ENCODE results near the gene STXBP5. TPM values are rescaled to one million over a fixed set of nuclear protein-coding genes. Genes with fewer than 3 reads are reported as not detected.
A peak's percentile ranks its signal among the peaks of the same experiment; 100 is the strongest.

Gene STXBP5
- total and polyA plus RNA-seq, 2 experiments from 2014 or later, result 11.1 to 30.3 TPM

- no peaks in the 10 kb centered on the region for H3K9me3 ChIP-seq (ENCODE audit: low read depth)
- peaks cover 9% of the 10 kb centered on the region for H3K4me1 ChIP-seq (ENCODE audit: insufficient read depth)
- H3K4me2 ChIP-seq, result no peak overlapping the region
- 95% methylated on average over 2 of the region's 2 CpGs for WGBS (ENCODE audit: low lambda C conversion rate, missing lambda C conversion rate)
- no peaks in the 10 kb centered on the region for H4K20me1 ChIP-seq (ENCODE audit: insufficient read depth, poor library complexity, severe bottlenecking)
- TF ChIP-seq CTCF (IDR thresholded peaks at IDR 0.05; ENCODE audit: poor library complexity) (no peak), EZH2 (IDR thresholded peaks at IDR 0.05; ENCODE audit: borderline replicate concordance) (no peak), EZH2phosphoT487 (IDR thresholded peaks at IDR 0.05; ENCODE audit: low read depth, severe bottlenecking, unreplicated experiment) (no peak)
- no peaks in the 10 kb centered on the region for H3K79me2 ChIP-seq
- no peaks in the 10 kb centered on the region for H3K9me2 ChIP-seq (replicated peaks; ENCODE audit: insufficient read depth)
- H3K36me3 ChIP-seq (replicated peaks; ENCODE audit: insufficient read depth, low read depth), result no peaks in the 10 kb centered on the region
- H3K27ac ChIP-seq, result no peak overlapping the region
- H3K27me3 ChIP-seq, result no peaks in the 10 kb centered on the region
- H3K4me3 ChIP-seq, result no peak overlapping the region
- H2AFZ ChIP-seq, result no peak overlapping the region
- no peak for DNase-seq (ENCODE audit: low spot score)
These were observed 77.8 kb downstream of the STXBP5 start for GRCh38 chr6:147281895-147282565.

- Histone ChIP-seq H3K27ac (no peak overlapping the region), H3K36me3 (replicated peaks; ENCODE audit: insufficient read depth, low read depth) (no peaks in the 10 kb centered on the region), H3K4me1 (ENCODE audit: insufficient read depth) (peaks cover 9% of the 10 kb centered on the region), H3K9me2 (replicated peaks; ENCODE audit: insufficient read depth) (no peaks in the 10 kb centered on the region), H3K4me3 (no peak overlapping the region), H3K79me2 (no peaks in the 10 kb centered on the region), H2AFZ (no peak overlapping the region), H4K20me1 (ENCODE audit: insufficient read depth, poor library complexity, severe bottlenecking) (no peaks in the 10 kb centered on the region), H3K9me3 (ENCODE audit: low read depth) (no peaks in the 10 kb centered on the region), H3K27me3 (no peaks in the 10 kb centered on the region), H3K4me2 (no peak overlapping the region)
- DNase-seq (ENCODE audit: low spot score), result no peak
- 89% methylated on average over 4 of the region's 4 CpGs for WGBS (ENCODE audit: low lambda C conversion rate, missing lambda C conversion rate)
- TF ChIP-seq CTCF (IDR thresholded peaks at IDR 0.05; ENCODE audit: poor library complexity), result no peak
- no peak for TF ChIP-seq EZH2 (IDR thresholded peaks at IDR 0.05; ENCODE audit: borderline replicate concordance)
- no peak for TF ChIP-seq EZH2phosphoT487 (IDR thresholded peaks at IDR 0.05; ENCODE audit: low read depth, severe bottlenecking, unreplicated experiment)
These were observed 78.3 kb downstream of the STXBP5 start for GRCh38 chr6:147282566-147282959.

GRCh38 chr6:147283460-147283859 is 79.2 kb downstream of the STXBP5 start:
- peak; percentile 8 for DNase-seq (ENCODE audit: low spot score)
- Histone ChIP-seq H3K79me2 (no peaks in the 10 kb centered on the region), H3K9me2 (replicated peaks; ENCODE audit: insufficient read depth) (no peaks in the 10 kb centered on the region), H3K4me3 (no peak overlapping the region), H3K4me1 (ENCODE audit: insufficient read depth) (peaks cover 9% of the 10 kb centered on the region), H3K4me2 (no peak overlapping the region), H3K36me3 (replicated peaks; ENCODE audit: insufficient read depth, low read depth) (no peaks in the 10 kb centered on the region), H3K9me3 (ENCODE audit: low read depth) (no peaks in the 10 kb centered on the region), H2AFZ (no peak overlapping the region), H3K27ac (no peak overlapping the region), H3K27me3 (no peaks in the 10 kb centered on the region), H4K20me1 (ENCODE audit: insufficient read depth, poor library complexity, severe bottlenecking) (no peaks in the 10 kb centered on the region)
- TF ChIP-seq EZH2phosphoT487 (IDR thresholded peaks at IDR 0.05; ENCODE audit: low read depth, severe bottlenecking, unreplicated experiment) (no peak), CTCF (IDR thresholded peaks at IDR 0.05; ENCODE audit: poor library complexity) (no peak), EZH2 (IDR thresholded peaks at IDR 0.05; ENCODE audit: borderline replicate concordance) (no peak)
- 56% methylated on average over 5 of the region's 5 CpGs for WGBS (ENCODE audit: low lambda C conversion rate, missing lambda C conversion rate)

Measured in hepatocyte (in vitro differentiated cells).